Liver (tissue), 3 donors: ENCODE measurements around the gene ME2.

Source experiments
- CTCF ChIP-seq: fragments of 150-350 bp; IDR thresholded peaks from 2 replicates; pipeline ENCODE4 v1.5.1; 2017; ENCODE audit warnings: improper control_type of control experiment, low read depth, low read length; ENCODE audit not compliant: missing input control
- NR2F2 ChIP-seq: IDR thresholded peaks from 2 replicates; pipeline ENCODE4 v1.6.1; 2016; ENCODE audit warnings: antibody characterized with exemption
- RXRA ChIP-seq, 2 donors: IDR thresholded peaks; 2 replicates each; pipeline ENCODE4 v1.6.1; 2017 to 2018; ENCODE audit warnings: antibody characterized with exemption in 2 of 2, mild to moderate bottlenecking in 1 of 2
- SP1 ChIP-seq: IDR thresholded peaks from 2 replicates; pipeline ENCODE4 v1.6.1; 2018; ENCODE audit warnings: antibody characterized with exemption, mild to moderate bottlenecking
- TAF1 ChIP-seq: conservative IDR thresholded peaks from 2 replicates; pipeline ENCODE4 v1.6.1; 2016; ENCODE audit warnings: antibody characterized with exemption, mild to moderate bottlenecking
- donor health status: healthy.
- donor health status: healthy.

GRCh38 chr18:50830544-50830943 is 48.4 kb upstream of the ME2 start:
- no peak for TF ChIP-seq CTCF
- TF ChIP-seq SP1, result no peak
- TF ChIP-seq TAF1, result no peak
- TF ChIP-seq RXRA (IDR thresholded peaks at IDR 0.05), result no peak
- TF ChIP-seq NR2F2, result no peak
